Raji (cell line): ENCODE measurements around the gene PPY.

Experiments used
- POLR2A ChIP-seq: IDR thresholded peaks from 2 replicates; pipeline ENCODE4 v1.6.1; 2011; ENCODE audit warnings: low read depth, low read length, control low read depth; ENCODE audit not compliant: insufficient read depth

The PPY gene

DNA sequence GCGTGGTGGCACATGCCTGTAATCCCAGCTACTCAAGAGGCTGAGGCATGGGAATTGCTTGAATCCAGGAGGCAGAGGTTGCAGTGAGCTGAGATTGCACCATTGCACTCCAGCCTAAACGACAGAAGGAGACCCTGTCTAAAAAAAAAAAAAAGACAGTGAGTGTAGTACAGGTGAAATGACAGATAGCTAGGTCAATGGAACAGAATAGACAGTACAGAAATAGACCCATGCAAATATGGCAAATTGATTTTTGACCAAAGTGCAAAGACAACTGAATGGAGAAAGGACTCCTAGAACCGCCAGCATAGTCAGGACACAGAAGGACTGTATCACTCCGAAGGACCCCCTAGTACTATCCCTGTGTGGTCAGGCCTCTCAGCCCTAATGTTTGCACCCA is 28.1 kb upstream of the PPY start:
- TF ChIP-seq POLR2A: no peak

- no peak for TF ChIP-seq POLR2A
Measured at GRCh38 chr17:43967251-43967875, 25.1 kb upstream of the PPY start.

- no peak for TF ChIP-seq POLR2A
Measured at GRCh38 chr17:43966276-43966675, 24.0 kb upstream of the PPY start.

GRCh38 chr17:43962479-43962878 is 20.2 kb upstream of the PPY start:
- no peak for TF ChIP-seq POLR2A

DNA sequence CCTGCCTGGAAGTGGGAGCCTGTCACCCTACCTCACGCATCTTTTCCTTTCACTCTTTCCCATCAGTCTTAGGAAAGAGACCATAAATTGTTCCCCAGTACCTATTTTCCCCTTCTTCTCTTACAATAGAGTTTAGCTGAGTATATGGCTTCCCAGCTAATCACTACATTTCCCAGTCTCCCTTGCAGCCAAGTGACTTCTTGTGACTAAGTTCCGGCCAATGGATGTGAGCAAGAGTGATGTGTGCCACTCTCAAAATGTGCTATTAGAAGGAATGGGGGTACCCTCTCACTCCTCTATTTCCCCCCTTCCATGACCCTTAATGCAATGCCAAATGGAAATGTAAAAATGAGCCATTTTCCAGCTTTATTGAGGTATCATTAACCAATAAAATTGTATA is 19.7 kb upstream of the PPY start:
- no peak for TF ChIP-seq POLR2A

GRCh38 chr17:43958748-43959352 is 16.6 kb upstream of the PPY start:
- no peak for TF ChIP-seq POLR2A

- no peak for TF ChIP-seq POLR2A
Measured at GRCh38 chr17:43956222-43956621, 13.9 kb upstream of the PPY start.

DNA sequence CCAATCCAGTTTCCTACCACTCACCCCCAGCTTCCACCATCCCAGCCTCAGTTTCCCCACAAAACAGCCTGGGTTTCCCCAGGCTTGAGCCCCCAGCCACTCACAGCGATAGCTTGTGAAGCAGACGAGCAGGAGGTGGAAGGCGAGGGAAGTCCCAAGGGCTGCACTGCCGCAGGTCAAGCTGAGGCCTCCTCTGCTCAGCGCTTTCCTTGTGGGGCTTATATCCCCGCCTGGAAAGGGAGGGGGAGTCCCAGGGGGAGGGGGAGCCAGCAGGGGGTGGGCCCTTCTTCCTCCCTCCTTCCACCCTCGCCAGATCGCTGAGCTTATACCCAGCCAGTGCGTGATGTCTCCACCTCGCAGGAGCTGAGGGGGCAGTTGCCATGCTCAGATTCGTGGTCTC is 11.5 kb upstream of the PPY start, which contains the start of gene PYY:
Gene PYY (minus strand): TSS at position 195 of the 400 bp plus-strand sequence. CDS start 457 bp downstream, outside the sequence.
- TF ChIP-seq POLR2A: no peak

DNA sequence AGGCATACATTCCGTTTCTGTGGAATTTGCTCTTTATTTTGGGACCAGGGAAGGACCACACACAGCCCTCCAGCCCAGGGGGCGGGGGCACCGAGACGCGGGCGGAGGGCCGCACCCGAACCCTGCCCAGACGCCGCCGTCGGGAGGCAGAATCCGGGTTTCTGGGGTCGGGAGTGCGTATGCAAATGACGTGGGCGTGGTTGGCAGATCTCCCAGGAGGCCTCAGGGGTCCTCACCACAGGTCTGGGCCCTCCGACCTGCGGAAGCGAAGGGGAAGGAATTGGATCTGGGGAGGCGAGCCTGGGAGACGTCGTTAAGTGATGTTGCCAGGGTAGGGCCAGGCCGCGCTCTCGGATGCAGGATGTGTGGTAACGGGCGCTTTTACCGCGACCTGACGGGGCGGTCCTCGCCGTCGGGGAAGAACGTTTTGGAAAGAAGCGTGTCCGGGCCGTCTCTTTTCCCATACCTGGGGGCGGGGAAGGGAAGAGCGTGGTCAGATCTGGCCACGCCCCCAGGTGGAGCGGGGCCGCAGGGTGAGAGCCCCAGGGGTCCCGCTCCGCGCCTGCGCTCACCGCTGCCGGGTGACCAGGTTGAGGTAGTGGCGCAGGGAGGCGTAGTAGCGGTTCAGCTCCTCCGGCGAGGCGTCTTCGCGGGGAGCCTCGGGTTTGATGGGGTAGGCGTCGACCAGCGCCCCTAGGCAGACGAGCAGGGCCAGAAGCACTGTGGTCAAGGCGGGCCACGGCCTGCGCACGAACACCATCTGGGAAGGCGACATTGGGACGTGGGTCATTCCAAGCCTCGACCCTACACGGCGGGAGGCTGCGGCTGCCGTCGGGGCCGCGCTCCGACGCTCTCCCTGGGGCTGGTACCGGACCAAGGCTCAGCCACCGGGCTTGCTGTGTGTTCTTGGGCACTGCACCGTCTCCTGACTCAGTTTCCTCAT is 10.7 kb upstream of the PPY start:
- TF ChIP-seq POLR2A: no peak

- TF ChIP-seq POLR2A: no peak
Measured at GRCh38 chr17:43952351-43952723, 10.1 kb upstream of the PPY start.

DNA sequence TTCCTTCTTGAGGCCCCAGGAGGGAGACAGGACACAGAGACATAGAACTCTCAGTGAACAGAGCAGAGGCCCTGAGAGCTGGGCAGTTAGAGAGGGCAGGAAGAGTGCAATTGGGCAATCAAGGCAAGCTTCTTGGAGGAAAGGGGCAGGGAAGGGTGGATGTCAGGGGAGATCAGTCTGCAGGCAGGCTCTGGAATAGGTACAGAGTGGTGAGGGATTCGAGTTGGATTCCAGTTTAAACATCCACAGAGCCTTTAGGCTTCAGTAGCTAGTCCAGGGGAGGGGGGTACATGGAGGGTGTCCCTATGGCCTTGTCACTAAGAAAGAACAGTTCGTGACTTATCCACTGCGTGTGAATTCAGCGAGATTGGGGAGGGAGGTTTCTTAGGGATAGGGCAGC is 9.5 kb upstream of the PPY start:
- TF ChIP-seq POLR2A: no peak

GRCh38 chr17:43950554-43950953 is 8.3 kb upstream of the PPY start:
- TF ChIP-seq POLR2A: no peak

DNA sequence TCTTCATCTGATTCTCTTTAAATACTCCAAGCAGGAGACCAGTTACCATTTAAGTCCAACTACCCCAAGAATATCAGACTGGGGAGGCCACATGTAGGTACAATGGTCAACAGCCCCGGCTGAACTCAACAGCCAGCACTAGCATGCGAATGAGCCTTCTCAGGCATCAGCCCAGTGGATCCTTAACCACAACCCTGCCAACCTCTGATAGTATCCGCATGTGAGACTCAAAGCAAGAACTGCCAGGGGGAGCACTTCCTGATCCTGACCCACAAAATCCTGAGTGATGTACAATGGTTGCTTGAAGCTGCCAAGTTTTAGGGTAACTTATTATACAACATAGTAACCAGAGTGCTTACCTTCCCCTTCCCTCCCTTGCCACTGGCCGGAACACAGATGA is 7.5 kb upstream of the PPY start:
- no peak for TF ChIP-seq POLR2A

DNA sequence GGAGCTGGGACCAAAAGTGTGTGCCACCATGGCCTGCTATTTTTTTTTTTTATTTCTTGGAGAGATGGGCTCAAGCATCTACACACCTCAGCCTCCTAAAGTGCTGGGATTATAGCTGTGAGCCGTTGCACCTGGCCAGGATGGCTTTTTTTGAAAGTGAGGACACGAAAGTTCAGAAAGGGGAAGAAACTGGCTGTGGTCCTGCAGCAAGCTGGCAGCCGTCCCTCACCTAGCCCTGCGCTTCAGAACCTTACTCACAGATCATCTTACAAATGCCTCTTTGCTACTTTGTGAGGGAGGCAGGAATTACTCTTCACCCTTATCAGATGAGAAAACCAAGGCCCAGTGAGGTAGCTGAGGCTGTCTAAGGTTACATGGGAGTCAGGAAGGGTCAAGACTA is 4.5 kb upstream of the PPY start:
- no peak for TF ChIP-seq POLR2A

DNA sequence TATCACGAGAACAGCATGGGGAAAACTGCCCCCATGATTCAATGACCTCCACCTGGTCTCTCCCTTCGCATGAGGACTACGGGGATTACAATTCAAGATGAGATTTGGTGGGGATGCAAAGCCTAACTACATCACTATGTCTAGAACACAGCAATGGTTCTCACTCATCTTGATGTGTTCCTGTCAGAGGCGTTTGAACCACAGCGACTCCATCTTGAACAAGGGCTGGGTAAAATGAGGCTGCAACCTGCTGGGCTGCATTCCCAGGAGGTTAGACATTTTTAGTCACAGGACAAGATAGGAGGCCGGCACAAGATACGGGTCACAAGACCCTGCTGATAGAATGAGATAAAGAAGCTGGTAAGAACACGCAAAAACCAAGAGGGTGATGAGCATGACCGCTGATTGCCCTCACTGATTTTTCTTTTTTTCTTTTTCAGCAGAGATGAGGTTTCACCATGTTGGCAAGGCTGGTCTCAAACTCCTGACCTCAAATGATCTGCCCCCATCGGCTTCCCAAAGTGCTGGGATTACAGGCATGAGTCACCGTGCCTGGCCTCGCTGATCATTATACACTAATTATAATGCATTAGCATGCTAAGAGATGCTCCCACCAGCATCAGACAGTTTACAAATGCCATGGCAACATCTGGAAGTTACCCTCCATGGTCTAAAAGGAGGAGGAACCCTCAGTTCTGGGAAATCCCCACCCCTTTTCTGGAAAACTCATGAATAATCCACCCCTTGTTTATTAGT is 3.0 kb upstream of the PPY start:
- TF ChIP-seq POLR2A: no peak
